GM23338 (cell line): ENCODE data around the gene ZCCHC9.
"Not testable (repeated sequence)": the region's sequence is repeated elsewhere in the genome, so short reads cannot be mapped to it uniquely, and the experiment has no call there.

ENCODE experiments used
- CREB1 ChIP-seq: fragments of 250-450 bp; sonication (Bioruptor Pico); IDR thresholded peaks from 2 replicates; pipeline ENCODE4 v1.5.0; 2020; ENCODE audit warnings: low read depth, mild to moderate bottlenecking, moderate library complexity
- EZH2 ChIP-seq: fragments of 200-600 bp; sonication (generic); IDR thresholded peaks from one replicate; pipeline ENCODE4 v1.8.0; 2017; ENCODE audit warnings: antibody characterized with exemption, mild to moderate bottlenecking, low read depth; ENCODE audit not compliant: unreplicated experiment
- EZH2phosphoT487 ChIP-seq: fragments of 200-600 bp; sonication (generic); IDR thresholded peaks from one replicate; pipeline ENCODE4 v1.8.1; 2018; ENCODE audit warnings: antibody characterized with exemption; ENCODE audit not compliant: unreplicated experiment
- JUNB ChIP-seq: IDR thresholded peaks from one replicate; pipeline ENCODE4 v1.6.1; 2016; ENCODE audit warnings: antibody characterized with exemption; ENCODE audit not compliant: unreplicated experiment
- NANOG ChIP-seq: IDR thresholded peaks from 2 replicates; pipeline ENCODE4 v1.6.1; 2016; ENCODE audit warnings: antibody characterized with exemption, borderline replicate concordance
- POLR2AphosphoS5 ChIP-seq: IDR thresholded peaks from 2 replicates; pipeline ENCODE4 v1.6.1; 2016; ENCODE audit warnings: antibody characterized with exemption, low read depth
- STAT1 ChIP-seq: IDR thresholded peaks from one replicate; pipeline ENCODE4 v1.6.1; 2016; ENCODE audit warnings: antibody characterized with exemption; ENCODE audit not compliant: unreplicated experiment
- ZNF114 ChIP-seq: fragments of 250-450 bp; sonication (Bioruptor Pico); IDR thresholded peaks from 2 replicates; pipeline ENCODE4 v1.5.0; 2020; ENCODE audit warnings: mild to moderate bottlenecking, moderate library complexity
- ZNF331 ChIP-seq: fragments of 250-450 bp; sonication (Bioruptor Pico); IDR thresholded peaks from 2 replicates; pipeline ENCODE4 v1.5.0; 2020; ENCODE audit warnings: low read depth, mild to moderate bottlenecking, moderate library complexity
- TF ChIP-seq, protein P1 (sequence below), 2 experiments: fragments of 200-600 bp in 1 of 2; sonication (generic) in 1 of 2; conservative IDR thresholded peaks; 2 replicates each; pipeline versions ENCODE4 v1.5.1 to v1.6.1; 2016 to 2017; ENCODE audit warnings: antibody characterized with exemption in 2 of 2, low read depth in 2 of 2, mild to moderate bottlenecking in 2 of 2, moderate library complexity in 1 of 2
- TF ChIP-seq, protein P2 (sequence below): IDR thresholded peaks from one replicate; pipeline ENCODE4 v1.6.1; 2018; ENCODE audit warnings: antibody characterized with exemption; ENCODE audit not compliant: unreplicated experiment
- TF ChIP-seq, protein P3 (sequence below): IDR thresholded peaks from 2 replicates; pipeline ENCODE4 v1.6.1; 2016; ENCODE audit warnings: antibody characterized with exemption

DNA sequence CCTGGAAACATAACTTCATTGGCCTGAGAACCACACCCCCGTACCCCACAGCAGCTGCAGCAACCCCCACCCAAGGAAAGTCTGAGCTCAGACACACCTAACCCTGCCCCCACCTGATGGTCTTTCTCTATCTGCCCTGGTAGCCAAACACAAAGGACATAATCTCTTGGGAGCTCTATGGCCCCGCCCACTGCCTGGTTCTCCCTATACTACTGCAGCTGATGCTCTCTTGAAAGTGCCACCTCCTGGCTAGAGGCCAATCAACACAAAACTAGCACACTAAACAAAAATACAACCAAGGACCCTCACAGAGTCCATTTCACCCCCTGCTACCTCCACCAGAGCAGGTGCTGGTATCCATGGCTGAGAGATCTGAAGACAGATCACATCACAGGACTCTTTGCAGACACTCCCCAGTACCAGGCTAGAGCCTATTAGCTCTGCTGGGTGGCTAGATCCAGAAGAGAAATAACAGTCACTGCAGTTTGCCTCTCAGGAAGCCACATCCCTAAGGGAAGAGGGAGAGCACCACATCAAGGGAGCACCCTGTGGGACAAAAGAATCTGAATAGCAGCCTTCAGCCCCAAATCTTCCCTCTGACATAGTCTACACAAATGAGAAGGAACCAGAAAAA lies 30.9 kb upstream of the ZCCHC9 start:
- not testable (repeated sequence) for TF ChIP-seq POLR2AphosphoS5; EZH2; EZH2phosphoT487; NANOG; CREB1 (CRISPR knock-in tag); ZNF114; JUNB; STAT1; ZNF331 (CRISPR knock-in tag)
- TF ChIP-seq, protein P1, sequence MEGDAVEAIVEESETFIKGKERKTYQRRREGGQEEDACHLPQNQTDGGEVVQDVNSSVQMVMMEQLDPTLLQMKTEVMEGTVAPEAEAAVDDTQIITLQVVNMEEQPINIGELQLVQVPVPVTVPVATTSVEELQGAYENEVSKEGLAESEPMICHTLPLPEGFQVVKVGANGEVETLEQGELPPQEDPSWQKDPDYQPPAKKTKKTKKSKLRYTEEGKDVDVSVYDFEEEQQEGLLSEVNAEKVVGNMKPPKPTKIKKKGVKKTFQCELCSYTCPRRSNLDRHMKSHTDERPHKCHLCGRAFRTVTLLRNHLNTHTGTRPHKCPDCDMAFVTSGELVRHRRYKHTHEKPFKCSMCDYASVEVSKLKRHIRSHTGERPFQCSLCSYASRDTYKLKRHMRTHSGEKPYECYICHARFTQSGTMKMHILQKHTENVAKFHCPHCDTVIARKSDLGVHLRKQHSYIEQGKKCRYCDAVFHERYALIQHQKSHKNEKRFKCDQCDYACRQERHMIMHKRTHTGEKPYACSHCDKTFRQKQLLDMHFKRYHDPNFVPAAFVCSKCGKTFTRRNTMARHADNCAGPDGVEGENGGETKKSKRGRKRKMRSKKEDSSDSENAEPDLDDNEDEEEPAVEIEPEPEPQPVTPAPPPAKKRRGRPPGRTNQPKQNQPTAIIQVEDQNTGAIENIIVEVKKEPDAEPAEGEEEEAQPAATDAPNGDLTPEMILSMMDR (conservative IDR thresholded peaks at IDR 0.05; ENCODE audit: low read depth in 2 of 2) = not testable (repeated sequence)
- TF ChIP-seq, protein P2, sequence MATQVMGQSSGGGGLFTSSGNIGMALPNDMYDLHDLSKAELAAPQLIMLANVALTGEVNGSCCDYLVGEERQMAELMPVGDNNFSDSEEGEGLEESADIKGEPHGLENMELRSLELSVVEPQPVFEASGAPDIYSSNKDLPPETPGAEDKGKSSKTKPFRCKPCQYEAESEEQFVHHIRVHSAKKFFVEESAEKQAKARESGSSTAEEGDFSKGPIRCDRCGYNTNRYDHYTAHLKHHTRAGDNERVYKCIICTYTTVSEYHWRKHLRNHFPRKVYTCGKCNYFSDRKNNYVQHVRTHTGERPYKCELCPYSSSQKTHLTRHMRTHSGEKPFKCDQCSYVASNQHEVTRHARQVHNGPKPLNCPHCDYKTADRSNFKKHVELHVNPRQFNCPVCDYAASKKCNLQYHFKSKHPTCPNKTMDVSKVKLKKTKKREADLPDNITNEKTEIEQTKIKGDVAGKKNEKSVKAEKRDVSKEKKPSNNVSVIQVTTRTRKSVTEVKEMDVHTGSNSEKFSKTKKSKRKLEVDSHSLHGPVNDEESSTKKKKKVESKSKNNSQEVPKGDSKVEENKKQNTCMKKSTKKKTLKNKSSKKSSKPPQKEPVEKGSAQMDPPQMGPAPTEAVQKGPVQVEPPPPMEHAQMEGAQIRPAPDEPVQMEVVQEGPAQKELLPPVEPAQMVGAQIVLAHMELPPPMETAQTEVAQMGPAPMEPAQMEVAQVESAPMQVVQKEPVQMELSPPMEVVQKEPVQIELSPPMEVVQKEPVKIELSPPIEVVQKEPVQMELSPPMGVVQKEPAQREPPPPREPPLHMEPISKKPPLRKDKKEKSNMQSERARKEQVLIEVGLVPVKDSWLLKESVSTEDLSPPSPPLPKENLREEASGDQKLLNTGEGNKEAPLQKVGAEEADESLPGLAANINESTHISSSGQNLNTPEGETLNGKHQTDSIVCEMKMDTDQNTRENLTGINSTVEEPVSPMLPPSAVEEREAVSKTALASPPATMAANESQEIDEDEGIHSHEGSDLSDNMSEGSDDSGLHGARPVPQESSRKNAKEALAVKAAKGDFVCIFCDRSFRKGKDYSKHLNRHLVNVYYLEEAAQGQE = not testable (repeated sequence)
- TF ChIP-seq, protein P3, sequence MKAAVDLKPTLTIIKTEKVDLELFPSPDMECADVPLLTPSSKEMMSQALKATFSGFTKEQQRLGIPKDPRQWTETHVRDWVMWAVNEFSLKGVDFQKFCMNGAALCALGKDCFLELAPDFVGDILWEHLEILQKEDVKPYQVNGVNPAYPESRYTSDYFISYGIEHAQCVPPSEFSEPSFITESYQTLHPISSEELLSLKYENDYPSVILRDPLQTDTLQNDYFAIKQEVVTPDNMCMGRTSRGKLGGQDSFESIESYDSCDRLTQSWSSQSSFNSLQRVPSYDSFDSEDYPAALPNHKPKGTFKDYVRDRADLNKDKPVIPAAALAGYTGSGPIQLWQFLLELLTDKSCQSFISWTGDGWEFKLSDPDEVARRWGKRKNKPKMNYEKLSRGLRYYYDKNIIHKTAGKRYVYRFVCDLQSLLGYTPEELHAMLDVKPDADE = not testable (repeated sequence)
